HG02852 (cell line): ENCODE data around the gene TLR9.

Experiments
- ATAC-seq: cut with Tn5 transposase; IDR thresholded peaks from one replicate; pipeline ENCODE4 v1.9.1; 2021; ENCODE audit warnings: mild to moderate bottlenecking, moderate library complexity; ENCODE audit not compliant: unreplicated experiment

Gene TLR9

DNA sequence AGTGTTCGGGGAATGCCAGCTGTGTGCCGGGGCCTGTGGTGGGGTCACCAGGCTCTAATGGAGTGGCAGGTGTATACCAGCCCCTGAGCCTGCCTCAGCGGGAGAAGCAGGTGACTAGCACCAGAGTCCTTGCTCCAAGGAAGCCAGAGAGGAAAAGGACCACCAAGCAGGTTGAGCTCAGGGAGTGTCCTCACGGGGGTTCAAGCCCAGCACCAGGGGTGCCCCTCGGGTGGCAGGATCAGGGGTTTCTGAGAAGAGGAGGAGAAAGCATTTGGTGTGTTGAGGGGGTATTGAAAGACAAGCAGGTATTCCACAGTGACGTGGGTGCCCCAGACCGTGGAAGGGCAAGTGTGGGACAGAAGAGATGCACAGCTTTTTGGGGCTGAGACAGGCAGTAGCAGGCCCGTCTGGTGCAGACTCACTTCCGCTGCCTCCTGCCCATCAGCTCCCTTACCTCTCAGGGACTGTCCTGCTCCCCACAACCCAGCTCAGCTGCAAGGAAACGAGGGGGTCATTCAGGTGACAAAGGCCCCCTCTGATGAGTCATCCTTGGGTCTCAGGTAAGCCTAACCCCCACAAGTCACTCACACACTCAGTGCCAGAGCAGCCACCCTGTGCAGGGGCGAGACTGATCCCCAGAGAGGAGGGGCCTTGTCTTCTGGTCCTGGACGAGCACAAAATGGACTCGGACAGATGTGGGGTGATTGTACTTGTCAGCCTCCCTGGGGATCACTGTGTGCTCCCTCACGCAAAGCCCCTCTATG lies 49.8 kb downstream of the TLR9 start:
- no peak for ATAC-seq

- ATAC-seq = no peak
Observed at GRCh38 chr3:52174896-52175295, 50.5 kb downstream of the TLR9 start.

DNA sequence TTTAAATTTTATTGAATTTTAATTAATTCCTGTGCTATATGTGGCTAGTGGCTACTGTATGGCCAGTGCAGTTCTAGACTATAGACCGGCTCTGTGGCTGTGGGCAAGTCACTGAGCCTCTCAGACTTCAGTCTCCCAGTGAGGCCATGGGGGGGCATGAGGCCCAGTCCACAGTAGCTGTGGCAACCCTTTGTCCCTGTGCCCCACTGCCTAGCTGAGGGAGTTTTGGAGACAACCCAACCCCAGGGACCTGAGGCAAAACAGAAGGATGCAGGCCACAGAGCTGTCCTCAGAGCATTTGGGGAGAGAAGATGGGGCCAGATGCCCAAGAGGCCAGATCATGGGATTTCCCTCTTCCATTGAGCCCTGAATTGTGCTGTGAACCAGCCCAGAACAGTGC lies 52.3 kb downstream of the TLR9 start:
- no peak for ATAC-seq

DNA sequence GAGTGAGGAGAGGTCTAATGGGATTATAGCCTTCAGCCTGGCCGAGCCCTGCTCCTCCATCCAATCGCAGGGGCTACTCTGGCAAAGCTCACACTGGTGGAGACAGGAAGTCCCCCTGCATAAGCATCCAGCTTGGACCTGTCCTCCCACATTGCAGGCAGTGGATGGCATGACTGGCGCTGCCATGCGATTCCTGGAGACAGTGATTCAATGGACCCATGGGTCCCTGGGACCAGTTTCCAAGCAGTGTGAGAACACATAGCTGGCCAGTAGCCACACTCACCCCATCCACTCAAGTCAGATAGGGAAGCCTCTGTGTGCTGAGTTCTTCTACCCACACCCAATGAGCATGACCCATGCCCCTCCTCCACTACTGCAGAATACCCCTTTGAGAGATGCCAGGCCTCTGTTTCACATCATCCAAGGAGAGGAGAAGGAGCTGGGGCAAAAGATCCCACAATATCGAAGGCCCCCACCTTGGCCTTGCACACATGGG lies 53.1 kb downstream of the TLR9 start:
- no peak for ATAC-seq

- no peak for ATAC-seq
Observed at GRCh38 chr3:52171514-52172261, 53.8 kb downstream of the TLR9 start.
